HepG2 (cell line): ENCODE measurements around the gene MYRFL.

ENCODE experiments used
- CTCF ChIP-seq: sonication (generic); formaldehyde crosslinking; IDR thresholded peaks from 2 replicates; pipeline ENCODE4 v1.5.0; 2020; ENCODE audit warnings: mild to moderate bottlenecking, missing genetic modification reagents, moderate library complexity
- EZH2 ChIP-seq: conservative IDR thresholded peaks from 2 replicates; pipeline ENCODE4 v1.6.1; 2012; ENCODE audit warnings: mild to moderate bottlenecking, low read depth, low read length, moderate library complexity
- JUND ChIP-seq: sonication (generic); formaldehyde crosslinking; IDR thresholded peaks from 2 replicates; pipeline ENCODE4 v1.8.0; 2022; ENCODE audit warnings: mild to moderate bottlenecking, missing genetic modification reagents
- PRPF4 ChIP-seq: fragments of 200-400 bp; formaldehyde crosslinking; IDR thresholded peaks from 2 replicates; pipeline ENCODE4 v1.6.1; 2016; ENCODE audit warnings: low read length, low read depth; ENCODE audit not compliant: poor library complexity, severe bottlenecking
- SP2 ChIP-seq: sonication (generic); formaldehyde crosslinking; IDR thresholded peaks from 2 replicates; pipeline ENCODE4 v1.5.1; 2020; ENCODE audit warnings: mild to moderate bottlenecking, missing genetic modification reagents
- ZNF263 ChIP-seq: sonication (generic); formaldehyde crosslinking; IDR thresholded peaks from 2 replicates; pipeline ENCODE4 v1.4.0; 2020; ENCODE audit warnings: missing genetic modification reagents
- ZNF768 ChIP-seq: sonication (generic); formaldehyde crosslinking; IDR thresholded peaks from 2 replicates; pipeline ENCODE4 v1.4.0; 2020; ENCODE audit warnings: missing genetic modification reagents

- no peak for TF ChIP-seq JUND
- TF ChIP-seq SP2 (CRISPR knock-in tag), result no peak
- TF ChIP-seq ZNF768 (CRISPR knock-in tag), result no peak
- TF ChIP-seq PRPF4, result no peak
- TF ChIP-seq EZH2, result no peak
- no peak for TF ChIP-seq ZNF263 (CRISPR knock-in tag)
- no peak for TF ChIP-seq CTCF (CRISPR knock-in tag)
Measured at GRCh38 chr12:69873429-69873828, 48.4 kb downstream of the MYRFL start.
